Measurements from ENCODE around the gene MYO1H. TPM values are rescaled to one million over a fixed set of nuclear protein-coding genes. Genes with fewer than 3 reads are reported as not detected.

The MYO1H gene
- total and polyA plus RNA-seq, 2 of the 13 experiments (the other 11 are each of a cell fraction or from before 2014, with no cell fraction given), result not detected

DNA sequence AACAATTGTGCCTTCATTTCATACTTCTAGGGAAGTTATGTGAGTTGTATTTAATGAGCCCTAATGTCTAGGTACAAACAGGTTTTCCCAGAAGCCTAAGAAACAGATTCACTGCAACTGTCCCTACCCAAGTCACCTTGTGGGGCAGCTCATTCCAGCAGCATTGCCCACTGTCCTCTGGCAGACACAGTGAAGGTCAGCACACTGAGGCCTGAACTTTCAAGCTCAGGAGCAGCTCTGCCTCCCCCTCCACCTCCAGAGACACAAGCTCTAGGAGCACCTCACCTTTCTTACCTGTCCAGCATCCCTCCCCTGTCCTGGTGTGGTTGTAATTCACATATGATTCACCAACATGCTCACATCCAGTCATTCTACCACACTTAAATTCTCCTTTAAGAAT lies 145.4 kb downstream of the MYO1H start:
- no peak for DNase-seq (ENCODE audit: low spot score)
- H4K20me1 ChIP-seq (ENCODE audit: insufficient read depth, low read length), result no peaks in the 10 kb centered on the region
- FAIRE-seq, result peak; percentile 4
- peaks cover 26% of the 10 kb centered on the region for H3K4me1 ChIP-seq (ENCODE audit: insufficient read depth, low read length)
- BruUV-seq (replicated peaks), result no TSS peak
- H3K4me3 ChIP-seq (replicated peaks in 1 of 3; ENCODE audit: insufficient read depth in 1 of 3, low read depth in 2 of 3, low read length in 3 of 3), result no peak overlapping the region
- H2AFZ ChIP-seq (ENCODE audit: low read length), result no peak overlapping the region
- in situ Hi-C loops (cut with HindIII; ENCODE audit: extremely low pct_ligation_motif_present, low pct_unique_long_range_greater_than_20kb) (no loop called here), intact Hi-C loops (cut with micrococcal nuclease; ENCODE audit: unreplicated experiment) (no loop called here)
- H3K79me2 ChIP-seq (ENCODE audit: insufficient read depth, low read length), result no peaks in the 10 kb centered on the region
- no peak overlapping the region for H3K4me2 ChIP-seq (ENCODE audit: low read depth, low read length)
- no peaks in the 10 kb centered on the region for H3K27me3 ChIP-seq (ENCODE audit: control insufficient read depth in 1 of 2, insufficient read depth in 2 of 2, low read length in 2 of 2)
- no peaks in the 10 kb centered on the region for H3K9me3 ChIP-seq (ENCODE audit: low read length)
- TF ChIP-seq ZNF484 (CRISPR knock-in tag; IDR thresholded peaks at IDR 0.05; ENCODE audit: borderline replicate concordance, low read depth) (no peak), NFKBIZ (CRISPR knock-in tag; IDR thresholded peaks at IDR 0.05) (no peak), FOXA3 (CRISPR knock-in tag; IDR thresholded peaks at IDR 0.05) (no peak), ZNF510 (CRISPR knock-in tag; IDR thresholded peaks at IDR 0.05; ENCODE audit: low read depth) (no peak), ARNT (IDR thresholded peaks at IDR 0.05) (no peak), ATF7 (IDR thresholded peaks at IDR 0.05) (no peak), ATF7 (CRISPR knock-in tag; IDR thresholded peaks at IDR 0.05) (no peak), GABPA (IDR thresholded peaks at IDR 0.05; ENCODE audit: low read depth, low read length) (no peak), GABPA (CRISPR knock-in tag; IDR thresholded peaks at IDR 0.05; ENCODE audit: low read depth) (no peak), GATAD1 (CRISPR knock-in tag; IDR thresholded peaks at IDR 0.05) (no peak), MAF1 (CRISPR knock-in tag; IDR thresholded peaks at IDR 0.05; ENCODE audit: borderline replicate concordance) (no peak)
- TF ChIP-seq, protein P1, sequence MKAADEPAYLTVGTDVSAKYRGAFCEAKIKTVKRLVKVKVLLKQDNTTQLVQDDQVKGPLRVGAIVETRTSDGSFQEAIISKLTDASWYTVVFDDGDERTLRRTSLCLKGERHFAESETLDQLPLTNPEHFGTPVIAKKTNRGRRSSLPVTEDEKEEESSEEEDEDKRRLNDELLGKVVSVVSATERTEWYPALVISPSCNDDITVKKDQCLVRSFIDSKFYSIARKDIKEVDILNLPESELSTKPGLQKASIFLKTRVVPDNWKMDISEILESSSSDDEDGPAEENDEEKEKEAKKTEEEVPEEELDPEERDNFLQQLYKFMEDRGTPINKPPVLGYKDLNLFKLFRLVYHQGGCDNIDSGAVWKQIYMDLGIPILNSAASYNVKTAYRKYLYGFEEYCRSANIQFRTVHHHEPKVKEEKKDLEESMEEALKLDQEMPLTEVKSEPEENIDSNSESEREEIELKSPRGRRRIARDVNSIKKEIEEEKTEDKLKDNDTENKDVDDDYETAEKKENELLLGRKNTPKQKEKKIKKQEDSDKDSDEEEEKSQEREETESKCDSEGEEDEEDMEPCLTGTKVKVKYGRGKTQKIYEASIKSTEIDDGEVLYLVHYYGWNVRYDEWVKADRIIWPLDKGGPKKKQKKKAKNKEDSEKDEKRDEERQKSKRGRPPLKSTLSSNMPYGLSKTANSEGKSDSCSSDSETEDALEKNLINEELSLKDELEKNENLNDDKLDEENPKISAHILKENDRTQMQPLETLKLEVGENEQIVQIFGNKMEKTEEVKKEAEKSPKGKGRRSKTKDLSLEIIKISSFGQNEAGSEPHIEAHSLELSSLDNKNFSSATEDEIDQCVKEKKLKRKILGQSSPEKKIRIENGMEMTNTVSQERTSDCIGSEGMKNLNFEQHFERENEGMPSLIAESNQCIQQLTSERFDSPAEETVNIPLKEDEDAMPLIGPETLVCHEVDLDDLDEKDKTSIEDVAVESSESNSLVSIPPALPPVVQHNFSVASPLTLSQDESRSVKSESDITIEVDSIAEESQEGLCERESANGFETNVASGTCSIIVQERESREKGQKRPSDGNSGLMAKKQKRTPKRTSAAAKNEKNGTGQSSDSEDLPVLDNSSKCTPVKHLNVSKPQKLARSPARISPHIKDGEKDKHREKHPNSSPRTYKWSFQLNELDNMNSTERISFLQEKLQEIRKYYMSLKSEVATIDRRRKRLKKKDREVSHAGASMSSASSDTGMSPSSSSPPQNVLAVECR (CRISPR knock-in tag; IDR thresholded peaks at IDR 0.05; ENCODE audit: borderline replicate concordance), result no peak
- TF ChIP-seq, protein P2, sequence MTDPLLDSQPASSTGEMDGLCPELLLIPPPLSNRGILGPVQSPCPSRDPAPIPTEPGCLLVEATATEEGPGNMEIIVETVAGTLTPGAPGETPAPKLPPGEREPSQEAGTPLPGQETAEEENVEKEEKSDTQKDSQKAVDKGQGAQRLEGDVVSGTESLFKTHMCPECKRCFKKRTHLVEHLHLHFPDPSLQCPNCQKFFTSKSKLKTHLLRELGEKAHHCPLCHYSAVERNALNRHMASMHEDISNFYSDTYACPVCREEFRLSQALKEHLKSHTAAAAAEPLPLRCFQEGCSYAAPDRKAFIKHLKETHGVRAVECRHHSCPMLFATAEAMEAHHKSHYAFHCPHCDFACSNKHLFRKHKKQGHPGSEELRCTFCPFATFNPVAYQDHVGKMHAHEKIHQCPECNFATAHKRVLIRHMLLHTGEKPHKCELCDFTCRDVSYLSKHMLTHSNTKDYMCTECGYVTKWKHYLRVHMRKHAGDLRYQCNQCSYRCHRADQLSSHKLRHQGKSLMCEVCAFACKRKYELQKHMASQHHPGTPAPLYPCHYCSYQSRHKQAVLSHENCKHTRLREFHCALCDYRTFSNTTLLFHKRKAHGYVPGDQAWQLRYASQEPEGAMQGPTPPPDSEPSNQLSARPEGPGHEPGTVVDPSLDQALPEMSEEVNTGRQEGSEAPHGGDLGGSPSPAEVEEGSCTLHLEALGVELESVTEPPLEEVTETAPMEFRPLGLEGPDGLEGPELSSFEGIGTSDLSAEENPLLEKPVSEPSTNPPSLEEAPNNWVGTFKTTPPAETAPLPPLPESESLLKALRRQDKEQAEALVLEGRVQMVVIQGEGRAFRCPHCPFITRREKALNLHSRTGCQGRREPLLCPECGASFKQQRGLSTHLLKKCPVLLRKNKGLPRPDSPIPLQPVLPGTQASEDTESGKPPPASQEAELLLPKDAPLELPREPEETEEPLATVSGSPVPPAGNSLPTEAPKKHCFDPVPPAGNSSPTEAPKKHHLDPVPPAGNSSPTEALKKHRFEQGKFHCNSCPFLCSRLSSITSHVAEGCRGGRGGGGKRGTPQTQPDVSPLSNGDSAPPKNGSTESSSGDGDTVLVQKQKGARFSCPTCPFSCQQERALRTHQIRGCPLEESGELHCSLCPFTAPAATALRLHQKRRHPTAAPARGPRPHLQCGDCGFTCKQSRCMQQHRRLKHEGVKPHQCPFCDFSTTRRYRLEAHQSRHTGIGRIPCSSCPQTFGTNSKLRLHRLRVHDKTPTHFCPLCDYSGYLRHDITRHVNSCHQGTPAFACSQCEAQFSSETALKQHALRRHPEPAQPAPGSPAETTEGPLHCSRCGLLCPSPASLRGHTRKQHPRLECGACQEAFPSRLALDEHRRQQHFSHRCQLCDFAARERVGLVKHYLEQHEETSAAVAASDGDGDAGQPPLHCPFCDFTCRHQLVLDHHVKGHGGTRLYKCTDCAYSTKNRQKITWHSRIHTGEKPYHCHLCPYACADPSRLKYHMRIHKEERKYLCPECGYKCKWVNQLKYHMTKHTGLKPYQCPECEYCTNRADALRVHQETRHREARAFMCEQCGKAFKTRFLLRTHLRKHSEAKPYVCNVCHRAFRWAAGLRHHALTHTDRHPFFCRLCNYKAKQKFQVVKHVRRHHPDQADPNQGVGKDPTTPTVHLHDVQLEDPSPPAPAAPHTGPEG (CRISPR knock-in tag; IDR thresholded peaks at IDR 0.05), result no peak
- TF ChIP-seq, protein P3, sequence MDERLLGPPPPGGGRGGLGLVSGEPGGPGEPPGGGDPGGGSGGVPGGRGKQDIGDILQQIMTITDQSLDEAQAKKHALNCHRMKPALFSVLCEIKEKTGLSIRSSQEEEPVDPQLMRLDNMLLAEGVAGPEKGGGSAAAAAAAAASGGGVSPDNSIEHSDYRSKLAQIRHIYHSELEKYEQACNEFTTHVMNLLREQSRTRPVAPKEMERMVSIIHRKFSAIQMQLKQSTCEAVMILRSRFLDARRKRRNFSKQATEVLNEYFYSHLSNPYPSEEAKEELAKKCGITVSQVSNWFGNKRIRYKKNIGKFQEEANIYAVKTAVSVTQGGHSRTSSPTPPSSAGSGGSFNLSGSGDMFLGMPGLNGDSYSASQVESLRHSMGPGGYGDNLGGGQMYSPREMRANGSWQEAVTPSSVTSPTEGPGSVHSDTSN (CRISPR knock-in tag; IDR thresholded peaks at IDR 0.05), result no peak
- H3K27ac ChIP-seq (ENCODE audit: extremely low read length, insufficient read depth, low read length), result peak overlapping the region; percentile 77
- H3K36me3 ChIP-seq (replicated peaks in 1 of 2; ENCODE audit: control insufficient read depth in 1 of 2, insufficient read depth in 2 of 2, low read length in 2 of 2), result peaks cover 10 to 41% of the 10 kb centered on the region in 2 experiments
- H3K9ac ChIP-seq (ENCODE audit: insufficient read depth, low read depth, low read length), result no peak overlapping the region
- ChIA-PET CTCF (ENCODE audit: low intra/inter-chr PET ratio, low total read pairs) (no interaction called here), POLR2A (interaction anchor here (2.3 to 2.4 kb wide), 2 partner anchors 16 to 31 kb away, joined by 11 to 18 read pairs; partner anchors contain the start of genes KCTD10 and UBE3B)
- no peak for ATAC-seq

All from HepG2 (cell line).